HAP-1 (cell line): Measurements from ENCODE around the gene HOXB4.

Experiments used
- DNase-seq, 2 experiments: peaks; one replicate each; pipeline ENCODE4 v3.0.0-alpha.2; 2016 to 2020; ENCODE audit warnings: low spot score in 2 of 2
- H3K27me3 ChIP-seq: fragments of 250-450 bp; sonication (Bioruptor Pico); 2 replicates; pipeline ENCODE4 v1.5.1; 2020; ENCODE audit warnings: low read depth, mild to moderate bottlenecking, moderate library complexity
- H3K36me3 ChIP-seq: fragments of 250-450 bp; sonication (Bioruptor Pico); replicated peaks from 2 replicates; pipeline ENCODE4 v1.5.1; 2020; ENCODE audit warnings: mild to moderate bottlenecking
- H3K4me1 ChIP-seq: fragments of 250-450 bp; sonication (Bioruptor Pico); 2 replicates; pipeline ENCODE4 v1.5.1; 2020; ENCODE audit warnings: mild to moderate bottlenecking
- H3K4me3 ChIP-seq: fragments of 250-450 bp; sonication (Bioruptor Pico); 2 replicates; pipeline ENCODE4 v1.5.1; 2020; ENCODE audit warnings: mild to moderate bottlenecking, moderate library complexity
- H3K9me3 ChIP-seq: fragments of 250-450 bp; sonication (Bioruptor Pico); 2 replicates; pipeline ENCODE4 v1.5.1; 2020; ENCODE audit warnings: mild to moderate bottlenecking, moderate library complexity
- in situ Hi-C: fragments of 300-500 bp; cut with MboI; formaldehyde crosslinking; loops from 3 replicates; pipeline ENCODE4 v1.14.3; 2020; ENCODE audit warnings: low sequenced_read_pairs, inconsistent platforms, mixed read lengths

Gene HOXB4

GRCh38 chr17:48577946-48578615 is at the start of gene HOXB4:
Gene HOXB4, minus strand, starts transcription at chr17:48578350. Its CDS starts 31 bp downstream, at chr17:48578319.
- Histone ChIP-seq H3K36me3 (no peaks in the 10 kb centered on the region), H3K4me3 (peak within 1 kb of the TSS; percentile 58), H3K9me3 (no peaks in the 10 kb centered on the region), H3K4me1 (peaks cover 24% of the 10 kb centered on the region), H3K27me3 (no peaks in the 10 kb centered on the region)
- peak; percentile 81 to 89 for DNase-seq
- in situ Hi-C loops: loop anchor here (5.0 kb wide), 1 partner anchor 36 kb away; no protein-coding TSS in a partner anchor

- no peaks in the 10 kb centered on the region for H3K4me1 ChIP-seq
- in situ Hi-C loops: no loop called here
- H3K4me3 ChIP-seq: no peak overlapping the region
- no peaks in the 10 kb centered on the region for H3K36me3 ChIP-seq
- H3K27me3 ChIP-seq: peaks cover 77% of the 10 kb centered on the region
- no peaks in the 10 kb centered on the region for H3K9me3 ChIP-seq
- DNase-seq: no peak
Measured at GRCh38 chr17:48627118-48627597, 49.0 kb upstream of the HOXB4 start.

- Histone ChIP-seq H3K27me3 (peaks cover 82% of the 10 kb centered on the region), H3K4me3 (peak within 1 kb of the TSS; percentile 39), H3K4me1 (no peaks in the 10 kb centered on the region), H3K36me3 (no peaks in the 10 kb centered on the region), H3K9me3 (no peaks in the 10 kb centered on the region)
- in situ Hi-C loops: no loop called here
- peak in 1 of 2 experiments; percentile 63 for DNase-seq
Measured at GRCh38 chr17:48626245-48627117, 48.3 kb upstream of the HOXB4 start, which contains the start of gene HOXB9. Gene HOXB9, minus strand, starts transcription at chr17:48626358. Its CDS starts 89 bp downstream, at chr17:48626269.

- H3K36me3 ChIP-seq: no peaks in the 10 kb centered on the region
- peaks cover 84% of the 10 kb centered on the region for H3K27me3 ChIP-seq
- in situ Hi-C loops: no loop called here
- peak overlapping the region; percentile 39 for H3K4me3 ChIP-seq
- H3K9me3 ChIP-seq: no peaks in the 10 kb centered on the region
- DNase-seq: peak; percentile 33 to 69
- no peaks in the 10 kb centered on the region for H3K4me1 ChIP-seq
Measured at GRCh38 chr17:48625495-48626244, 47.5 kb upstream of the HOXB4 start.

- DNase-seq: peak; percentile 19 to 58
- no peaks in the 10 kb centered on the region for H3K4me1 ChIP-seq
- in situ Hi-C loops: loop anchor here (5.0 kb wide), 1 partner anchor 598 kb away; no protein-coding TSS in a partner anchor
- H3K4me3 ChIP-seq: peak overlapping the region; percentile 39
- H3K27me3 ChIP-seq: peaks cover 85% of the 10 kb centered on the region
- no peaks in the 10 kb centered on the region for H3K9me3 ChIP-seq
- H3K36me3 ChIP-seq: no peaks in the 10 kb centered on the region
Measured at GRCh38 chr17:48624544-48625494, 46.7 kb upstream of the HOXB4 start.

- in situ Hi-C loops: loop anchor here (5.0 kb wide), 1 partner anchor 597 kb away; no protein-coding TSS in a partner anchor
- H3K9me3 ChIP-seq: no peaks in the 10 kb centered on the region
- H3K36me3 ChIP-seq: no peaks in the 10 kb centered on the region
- no peak for DNase-seq
- H3K4me3 ChIP-seq: no peak overlapping the region
- H3K4me1 ChIP-seq: no peaks in the 10 kb centered on the region
- peaks cover 89% of the 10 kb centered on the region for H3K27me3 ChIP-seq
Measured at GRCh38 chr17:48624118-48624517, 46.0 kb upstream of the HOXB4 start.

- no peak for DNase-seq
- Histone ChIP-seq H3K9me3 (no peaks in the 10 kb centered on the region), H3K36me3 (no peaks in the 10 kb centered on the region), H3K4me3 (no peak overlapping the region), H3K27me3 (peaks cover 89% of the 10 kb centered on the region), H3K4me1 (no peaks in the 10 kb centered on the region; the same call in 1 of the 2 replicates)
- in situ Hi-C loops: loop anchor here (5.0 kb wide), 1 partner anchor 596 kb away; no protein-coding TSS in a partner anchor
Measured at GRCh38 chr17:48623583-48623982, 45.4 kb upstream of the HOXB4 start.

GRCh38 chr17:48622857-48623256 is 44.7 kb upstream of the HOXB4 start:
- no peaks in the 10 kb centered on the region for H3K36me3 ChIP-seq
- no peak for DNase-seq
- no peak overlapping the region for H3K4me3 ChIP-seq
- no peaks in the 10 kb centered on the region for H3K9me3 ChIP-seq
- H3K4me1 ChIP-seq: no peaks in the 10 kb centered on the region; the same call in 1 of the 2 replicates
- H3K27me3 ChIP-seq: peaks cover 88% of the 10 kb centered on the region
- in situ Hi-C loops: loop anchor here (5.0 kb wide), 1 partner anchor 596 kb away; no protein-coding TSS in a partner anchor

GRCh38 chr17:48621410-48622392 is 43.6 kb upstream of the HOXB4 start:
- Histone ChIP-seq H3K27me3 (peaks cover 88% of the 10 kb centered on the region), H3K36me3 (no peaks in the 10 kb centered on the region), H3K9me3 (no peaks in the 10 kb centered on the region), H3K4me1 (no peaks in the 10 kb centered on the region; the same call in 1 of the 2 replicates), H3K4me3 (no peak overlapping the region)
- no peak for DNase-seq
- in situ Hi-C loops: loop anchor here (5.0 kb wide), 1 partner anchor 594 kb away; no protein-coding TSS in a partner anchor

- in situ Hi-C loops: loop anchor here (5.0 kb wide), 1 partner anchor 593 kb away; no protein-coding TSS in a partner anchor
- no peak overlapping the region for H3K4me3 ChIP-seq
- DNase-seq: no peak
- H3K9me3 ChIP-seq: no peaks in the 10 kb centered on the region
- H3K4me1 ChIP-seq: no peaks in the 10 kb centered on the region; the same call in 1 of the 2 replicates
- H3K27me3 ChIP-seq: peaks cover 92% of the 10 kb centered on the region
- H3K36me3 ChIP-seq: no peaks in the 10 kb centered on the region
Measured at GRCh38 chr17:48620461-48621139, 42.5 kb upstream of the HOXB4 start.
